ENCODE results near the gene USP6NL. TPM values are rescaled to one million over a fixed set of nuclear protein-coding genes. Genes with fewer than 3 reads are reported as not detected.

USP6NL gene
- total RNA-seq, 1 experiment from 2014 or later, result 27.5 TPM

- no peaks in the 10 kb centered on the region for H3K36me3 Mint-ChIP-seq (ENCODE audit: insufficient read depth, unreplicated experiment)
- H3K27me3 Mint-ChIP-seq (ENCODE audit: unreplicated experiment), result no peaks in the 10 kb centered on the region
- no peak for DNase-seq
- CTCF ChIA-PET, result no interaction called here
- no TSS peak for BruUV-seq (replicated peaks)
- no peaks in the 10 kb centered on the region for H3K9me3 Mint-ChIP-seq (ENCODE audit: low read depth, unreplicated experiment)
- TF ChIP-seq CTCF (IDR thresholded peaks at IDR 0.05; ENCODE audit: unreplicated experiment), result no peak
- intact Hi-C loops (cut with micrococcal nuclease; ENCODE audit: unreplicated experiment), result no loop called here
- peaks cover 30% of the 10 kb centered on the region for H3K4me1 Mint-ChIP-seq (ENCODE audit: low read depth, unreplicated experiment)
- H3K27ac Mint-ChIP-seq (ENCODE audit: unreplicated experiment), result no peak overlapping the region
- no peak overlapping the region for H3K4me3 Mint-ChIP-seq (ENCODE audit: low read depth, unreplicated experiment)
Measured at GRCh38 chr10:11579885-11580284, 31.6 kb downstream of the USP6NL start.

GRCh38 chr10:11578802-11579255, 32.6 kb downstream of the USP6NL start:
- DNase-seq, result no peak
- Mint-ChIP-seq H3K4me3 (ENCODE audit: low read depth, unreplicated experiment) (no peak overlapping the region), H3K4me1 (ENCODE audit: low read depth, unreplicated experiment) (peaks cover 36% of the 10 kb centered on the region), H3K9me3 (ENCODE audit: low read depth, unreplicated experiment) (no peaks in the 10 kb centered on the region), H3K36me3 (ENCODE audit: insufficient read depth, unreplicated experiment) (no peaks in the 10 kb centered on the region), H3K27me3 (ENCODE audit: unreplicated experiment) (no peaks in the 10 kb centered on the region), H3K27ac (ENCODE audit: unreplicated experiment) (no peak overlapping the region)
- intact Hi-C loops (cut with micrococcal nuclease; ENCODE audit: unreplicated experiment), result no loop called here
- CTCF ChIA-PET, result interaction anchor here (0.5 to 1.3 kb wide), 3 partner anchors 28 to 107 kb away, joined by 3 read pairs; no protein-coding TSS in a partner anchor
- TF ChIP-seq CTCF (IDR thresholded peaks at IDR 0.05; ENCODE audit: unreplicated experiment), result no peak
- no TSS peak for BruUV-seq (replicated peaks)

- no TSS peak for BruUV-seq (replicated peaks)
- H3K27me3 Mint-ChIP-seq (ENCODE audit: unreplicated experiment), result no peaks in the 10 kb centered on the region
- no peak overlapping the region for H3K27ac Mint-ChIP-seq (ENCODE audit: unreplicated experiment)
- TF ChIP-seq CTCF (IDR thresholded peaks at IDR 0.05; ENCODE audit: unreplicated experiment), result no peak
- peaks cover 45% of the 10 kb centered on the region for H3K4me1 Mint-ChIP-seq (ENCODE audit: low read depth, unreplicated experiment)
- CTCF ChIA-PET, result interaction anchor here (0.7 kb wide), 1 partner anchor 22 kb away, joined by 6 read pairs; no protein-coding TSS in a partner anchor
- H3K4me3 Mint-ChIP-seq (ENCODE audit: low read depth, unreplicated experiment), result no peak overlapping the region
- no peak for DNase-seq
- intact Hi-C loops (cut with micrococcal nuclease; ENCODE audit: unreplicated experiment), result no loop called here
- H3K9me3 Mint-ChIP-seq (ENCODE audit: low read depth, unreplicated experiment), result no peaks in the 10 kb centered on the region
- H3K36me3 Mint-ChIP-seq (ENCODE audit: insufficient read depth, unreplicated experiment), result no peaks in the 10 kb centered on the region
Measured at GRCh38 chr10:11576092-11576809, 35.2 kb downstream of the USP6NL start.

GRCh38 chr10:11573497-11573896, 38.0 kb downstream of the USP6NL start:
- intact Hi-C loops (cut with micrococcal nuclease; ENCODE audit: unreplicated experiment), result no loop called here
- no peak for TF ChIP-seq CTCF (IDR thresholded peaks at IDR 0.05; ENCODE audit: unreplicated experiment)
- H3K27me3 Mint-ChIP-seq (ENCODE audit: unreplicated experiment), result no peaks in the 10 kb centered on the region
- H3K4me3 Mint-ChIP-seq (ENCODE audit: low read depth, unreplicated experiment), result no peak overlapping the region
- no peak for DNase-seq
- H3K4me1 Mint-ChIP-seq (ENCODE audit: low read depth, unreplicated experiment), result peaks cover 45% of the 10 kb centered on the region
- BruUV-seq (replicated peaks), result no TSS peak
- H3K9me3 Mint-ChIP-seq (ENCODE audit: low read depth, unreplicated experiment), result no peaks in the 10 kb centered on the region
- no peak overlapping the region for H3K27ac Mint-ChIP-seq (ENCODE audit: unreplicated experiment)
- H3K36me3 Mint-ChIP-seq (ENCODE audit: insufficient read depth, unreplicated experiment), result no peaks in the 10 kb centered on the region
- CTCF ChIA-PET, result no interaction called here

All from Calu3 (cell line).